HepG2 (cell line): ENCODE data around the gene NKD1. TPM values are rescaled to one million over a fixed set of nuclear protein-coding genes. Genes with fewer than 3 reads are reported as not detected.

Source experiments
- ATAC-seq: fragments of 200-7000 bp; cut with Tn5 transposase; 3 replicates; pipeline ENCODE4 v1.9.1; 2020; ENCODE audit warnings: mild to moderate bottlenecking, moderate library complexity
- BruUV-seq: library from RNA; stranded (reverse); fragments of 400-500 nt; replicated peaks from 2 replicates; lab custom pipeline; 2021; lab: Mats Ljungman, UMichigan
- CTCF ChIA-PET: fragments of 300-600 bp; formaldehyde crosslinking; extraction: SDS; loops from one replicate; lab custom pipeline; 2021; ENCODE audit warnings: low total read pairs, inconsistent platforms, low intra/inter-chr PET ratio; lab: Yijun Ruan, JAX
- POLR2A ChIA-PET: fragments of 350-600 bp; sonication (Branson Sonifier 250); formaldehyde crosslinking; loops from one replicate; lab custom pipeline; 2020; ENCODE audit warnings: antibody characterized with exemption, inconsistent platforms; lab: Yijun Ruan, JAX
- DNase-seq: peaks from one replicate; pipeline ENCODE4 v3.0.0-alpha.2; 2015; ENCODE audit warnings: low spot score
- FAIRE-seq: peaks from 3 replicates; lab custom pipeline; 2011; peaks lifted over from hg19 to GRCh38; lab: Jason Lieb, UNC
- H2AFZ ChIP-seq: one replicate; pipeline ENCODE4 v1.6.1; 2011; ENCODE audit warnings: low read length, inconsistent platforms
- H3K27ac ChIP-seq: fragments of 300-600 bp; 3 replicates; pipeline ENCODE4 v1.8.0; 2011; ENCODE audit warnings: mixed run types, mild to moderate bottlenecking, mixed read lengths, low read length, inconsistent platforms; ENCODE audit not compliant: insufficient read depth; ENCODE audit errors: extremely low read length
- H3K27me3 ChIP-seq, 2 experiments: fragments of 200-600 bp in 1 of 2; 2 replicates in 1 of 2; 3 replicates in 1 of 2; pipeline versions ENCODE4 v1.6.0 to v1.8.0; 2011; ENCODE audit warnings: low read length in 2 of 2, mild to moderate bottlenecking in 2 of 2, moderate library complexity in 2 of 2, inconsistent platforms in 1 of 2; ENCODE audit not compliant: insufficient read depth in 2 of 2, control insufficient read depth in 1 of 2
- H3K36me3 ChIP-seq, 2 experiments: fragments of 200-600 bp in 1 of 2; replicated peaks in 1 of 2; 2 replicates in 1 of 2; 3 replicates in 1 of 2; pipeline versions ENCODE4 v1.5.1 to v1.8.0; 2011; ENCODE audit warnings: low read length in 2 of 2, inconsistent platforms in 1 of 2; ENCODE audit not compliant: insufficient read depth in 2 of 2, control insufficient read depth in 1 of 2
- H3K4me1 ChIP-seq: 2 replicates; pipeline ENCODE4 v1.5.1; 2012; ENCODE audit warnings: low read length, inconsistent platforms; ENCODE audit not compliant: insufficient read depth
- H3K4me2 ChIP-seq: 2 replicates; pipeline ENCODE4 v1.6.0; 2011; ENCODE audit warnings: low read depth, low read length, inconsistent platforms
- H3K4me3 ChIP-seq, 3 experiments: fragments of 200-600 bp in 1 of 3; sonication (generic), shearing (Covaris generic) in 1 of 3; replicated peaks in 1 of 3; 2 replicates each; pipeline ENCODE4 v1.5.1; 2011 to 2016; ENCODE audit warnings: low read length in 3 of 3, inconsistent platforms in 2 of 3, low read depth in 2 of 3, mild to moderate bottlenecking in 2 of 3, control low read depth in 1 of 3, mixed read lengths in 1 of 3; ENCODE audit not compliant: insufficient read depth in 1 of 3
- H3K79me2 ChIP-seq: one replicate; pipeline ENCODE4 v1.6.1; 2011; ENCODE audit warnings: low read length, inconsistent platforms; ENCODE audit not compliant: insufficient read depth
- H3K9ac ChIP-seq: 2 replicates; pipeline ENCODE4 v1.6.0; 2011; ENCODE audit warnings: mild to moderate bottlenecking, low read depth, low read length, inconsistent platforms; ENCODE audit not compliant: insufficient read depth
- H3K9me3 ChIP-seq: 2 replicates; pipeline ENCODE4 v1.5.1; 2012; ENCODE audit warnings: mild to moderate bottlenecking, low read length
- H4K20me1 ChIP-seq: 2 replicates; pipeline ENCODE4 v1.6.0; 2011; ENCODE audit warnings: inconsistent platforms, mild to moderate bottlenecking, low read length, moderate library complexity; ENCODE audit not compliant: insufficient read depth
- HDAC1 ChIP-seq: sonication (generic); formaldehyde crosslinking; IDR thresholded peaks from 2 replicates; pipeline ENCODE4 v1.5.1; 2020; ENCODE audit warnings: mild to moderate bottlenecking, missing genetic modification reagents
- MATR3 ChIP-seq: sonication (generic); formaldehyde crosslinking; IDR thresholded peaks from 2 replicates; pipeline ENCODE4 v1.4.0; 2020; ENCODE audit warnings: missing genetic modification reagents
- POLR2A ChIP-seq, 2 experiments: IDR thresholded peaks; 2 replicates each; pipeline ENCODE4 v1.6.1; 2011; ENCODE audit warnings: low read depth in 2 of 2, low read length in 2 of 2, mild to moderate bottlenecking in 1 of 2, moderate library complexity in 1 of 2; ENCODE audit not compliant: insufficient read depth in 1 of 2
- POLR2AphosphoS5 ChIP-seq: IDR thresholded peaks from 2 replicates; pipeline ENCODE4 v1.6.1; 2012; ENCODE audit warnings: low read depth, low read length
- POLR2G ChIP-seq: fragments of 200-400 bp; formaldehyde crosslinking; IDR thresholded peaks from 2 replicates; pipeline ENCODE4 v1.6.1; 2018; ENCODE audit warnings: mild to moderate bottlenecking, low read depth, low read length, moderate library complexity
- PRPF4 ChIP-seq: fragments of 200-400 bp; formaldehyde crosslinking; IDR thresholded peaks from 2 replicates; pipeline ENCODE4 v1.6.1; 2016; ENCODE audit warnings: low read length, low read depth; ENCODE audit not compliant: poor library complexity, severe bottlenecking
- RBM22 ChIP-seq: fragments of 200-400 bp; formaldehyde crosslinking; optimal IDR thresholded peaks from 2 replicates; pipeline ENCODE3; 2017; ENCODE audit warnings: mild to moderate bottlenecking, low read length, moderate library complexity
- THAP11 ChIP-seq: IDR thresholded peaks from 2 replicates; pipeline ENCODE4 v1.6.1; 2016; ENCODE audit warnings: missing biosample characterization, missing genetic modification reagents
- ZFP41 ChIP-seq: sonication (generic); formaldehyde crosslinking; IDR thresholded peaks from 2 replicates; pipeline ENCODE4 v1.4.0; 2020; ENCODE audit warnings: mild to moderate bottlenecking, missing genetic modification reagents, borderline replicate concordance
- ZNF343 ChIP-seq: sonication (generic); formaldehyde crosslinking; IDR thresholded peaks from 2 replicates; pipeline ENCODE4 v1.4.0; 2020; ENCODE audit warnings: mild to moderate bottlenecking, missing genetic modification reagents
- ZNF674 ChIP-seq: sonication (generic); formaldehyde crosslinking; IDR thresholded peaks from 2 replicates; pipeline ENCODE4 v1.5.0; 2020; ENCODE audit warnings: low read depth, mild to moderate bottlenecking, missing genetic modification reagents
- ZNF724P ChIP-seq: sonication (generic); formaldehyde crosslinking; IDR thresholded peaks from 2 replicates; pipeline ENCODE4 v1.8.0; 2022; ENCODE audit warnings: missing genetic modification reagents, borderline replicate concordance
- WGBS: methylation state at CpG from one replicate; pipeline ENCODE4 v1.1.6; 2017; ENCODE audit warnings: low lambda C conversion rate; 5-methylcytosine and 5-hydroxymethylcytosine counted together
- in situ Hi-C: cut with HindIII; loops from 2 replicates; pipeline ENCODE4 v1.10.0; 2017; ENCODE audit warnings: low pct_unique_long_range_greater_than_20kb; ENCODE audit not compliant: extremely low pct_ligation_motif_present
- intact Hi-C: fragments of 100-400 bp; cut with micrococcal nuclease; formaldehyde crosslinking; loops from one replicate; pipeline ENCODE4 v1.10.0; 2022; ENCODE audit not compliant: unreplicated experiment
- polyA plus RNA-seq, 8 experiments: library from polyadenylated mRNA; depleted of rRNA in 3 of 8; stranded (reverse) in 7 of 8; unstranded in 1 of 8; fragments of >200 nt; fragmentation: Illumina TruSeq in 4 of 8; extraction: Trizol in 4 of 8; gene quantifications; 2 replicates each; pipeline versions ENCODE4 v1.2.1 to v1.2.3, GENCODE V29; 2011 to 2016; ENCODE audit warnings: low read depth in 4 of 8, missing spikeins in 1 of 8, mixed read lengths in 1 of 8; ENCODE audit not compliant: insufficient read depth in 1 of 8
- total RNA-seq, 5 experiments: library from RNA; depleted of rRNA; stranded (reverse); fragments of >200 nt; fragmentation: Illumina TruSeq; extraction: Trizol; gene quantifications; 2 replicates each; pipeline ENCODE4 v1.2.3, GENCODE V29; 2016; ENCODE audit warnings: low read depth in 1 of 5
- TF ChIP-seq, protein P1 (sequence below): IDR thresholded peaks from 2 replicates; pipeline ENCODE4 v1.6.1; 2016; ENCODE audit warnings: missing compliant biosample characterization, missing genetic modification reagents, borderline replicate concordance
- TF ChIP-seq, protein P2 (sequence below): sonication (generic); formaldehyde crosslinking; IDR thresholded peaks from 2 replicates; pipeline ENCODE4 v1.4.0; 2020; ENCODE audit warnings: missing genetic modification reagents
- TF ChIP-seq, protein P3 (sequence below): IDR thresholded peaks from 2 replicates; pipeline ENCODE4 v1.6.1; 2012; ENCODE audit warnings: low read depth, low read length, improper control_type of control experiment

Gene NKD1
- total and polyA plus RNA-seq, 2 of the 13 experiments (the other 11 are each of a cell fraction or from before 2014, with no cell fraction given) = 70.4 to 121 TPM

DNA sequence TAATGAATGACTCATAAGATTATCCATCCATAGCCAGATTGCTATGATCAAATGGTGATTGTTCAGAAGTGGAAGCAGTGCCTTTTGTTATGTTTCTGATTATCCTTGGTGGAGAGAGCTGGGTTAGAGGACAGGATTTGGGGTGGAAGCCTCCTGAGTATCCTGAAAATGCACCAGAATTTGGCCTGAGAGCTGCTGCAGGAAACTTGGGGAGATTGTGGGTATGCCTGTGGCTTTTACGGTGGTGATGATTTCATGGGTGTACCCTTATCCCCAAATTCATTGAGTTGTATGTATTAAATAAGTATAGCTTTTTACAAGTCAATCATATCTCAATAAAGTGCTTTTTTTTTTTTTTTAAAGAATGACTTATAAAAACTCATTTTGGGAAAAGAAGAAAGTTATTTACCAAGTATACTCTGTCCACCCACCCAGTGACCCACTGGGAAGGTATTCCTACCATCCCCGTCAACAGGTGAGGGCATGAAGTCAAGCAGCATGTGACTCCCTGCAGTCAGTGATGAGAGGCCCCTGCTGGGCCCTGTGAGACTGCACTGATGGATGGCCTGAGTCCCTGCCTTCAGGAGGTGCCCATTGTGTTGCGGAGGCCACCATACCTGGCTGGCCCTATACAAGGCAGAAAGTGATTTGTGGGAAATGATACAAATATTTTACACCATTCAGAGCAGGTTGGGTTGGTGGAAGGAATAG, 28.4 kb downstream of the NKD1 start (continued):
- TF ChIP-seq POLR2G = peak; percentile 27; the same call in 1 of the 2 replicates
- no peak for TF ChIP-seq HDAC1 (CRISPR knock-in tag)
- TF ChIP-seq ZNF343 (CRISPR knock-in tag) = no peak
- TF ChIP-seq, protein P1, sequence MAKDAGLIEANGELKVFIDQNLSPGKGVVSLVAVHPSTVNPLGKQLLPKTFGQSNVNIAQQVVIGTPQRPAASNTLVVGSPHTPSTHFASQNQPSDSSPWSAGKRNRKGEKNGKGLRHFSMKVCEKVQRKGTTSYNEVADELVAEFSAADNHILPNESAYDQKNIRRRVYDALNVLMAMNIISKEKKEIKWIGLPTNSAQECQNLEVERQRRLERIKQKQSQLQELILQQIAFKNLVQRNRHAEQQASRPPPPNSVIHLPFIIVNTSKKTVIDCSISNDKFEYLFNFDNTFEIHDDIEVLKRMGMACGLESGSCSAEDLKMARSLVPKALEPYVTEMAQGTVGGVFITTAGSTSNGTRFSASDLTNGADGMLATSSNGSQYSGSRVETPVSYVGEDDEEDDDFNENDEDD = no peak

DNA sequence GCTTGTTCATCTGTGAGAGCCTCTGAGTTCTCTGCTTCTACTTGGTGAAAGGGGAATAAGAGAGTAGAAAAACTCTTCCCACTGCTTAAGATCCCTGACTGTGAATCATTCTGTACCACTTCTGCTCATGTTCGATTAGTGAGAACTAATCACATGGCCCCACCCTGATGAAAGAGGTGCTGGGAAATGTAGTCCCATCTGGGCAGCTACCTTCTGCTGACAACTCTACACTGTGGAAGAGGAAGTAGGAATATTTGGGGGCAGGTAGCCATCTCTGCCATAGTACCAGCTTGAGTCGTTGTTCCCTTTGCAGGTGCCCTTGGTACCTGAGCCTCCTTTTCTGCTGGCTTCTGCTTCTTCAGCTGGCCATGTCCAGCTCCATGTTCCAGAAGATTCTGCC, 29.9 kb downstream of the NKD1 start:
- peaks cover 67 to 96% of the 10 kb centered on the region in 2 experiments for H3K36me3 ChIP-seq
- H3K27me3 ChIP-seq = no peaks in the 10 kb centered on the region
- H3K79me2 ChIP-seq = peaks cover 95% of the 10 kb centered on the region
- H3K4me1 ChIP-seq = peaks cover 72% of the 10 kb centered on the region
- H3K4me2 ChIP-seq = no peak overlapping the region
- no peak overlapping the region for H2AFZ ChIP-seq
- ChIA-PET CTCF (no interaction called here), POLR2A (no interaction called here)
- FAIRE-seq (no peak), ATAC-seq (no peak), DNase-seq (no peak)
- H3K9ac ChIP-seq = no peak overlapping the region
- H4K20me1 ChIP-seq = peaks cover 97% of the 10 kb centered on the region
- H3K4me3 ChIP-seq = no peak overlapping the region
- TF ChIP-seq POLR2AphosphoS5 (peak; percentile 45), PRPF4 (no peak), POLR2A (IDR thresholded peaks at IDR 0.05; ENCODE audit: insufficient read depth in 1 of 2, low read depth in 2 of 2, low read length in 2 of 2) (peak in 1 of 2 experiments; percentile 21; a peak in 1 of 4 replicates), MATR3 (CRISPR knock-in tag) (no peak), THAP11 (peak; percentile 62), ZNF674 (CRISPR knock-in tag) (no peak), RBM22 (peak; percentile 94), ZFP41 (CRISPR knock-in tag) (no peak), ZNF724P (CRISPR knock-in tag) (no peak)
- TF ChIP-seq, protein P2, sequence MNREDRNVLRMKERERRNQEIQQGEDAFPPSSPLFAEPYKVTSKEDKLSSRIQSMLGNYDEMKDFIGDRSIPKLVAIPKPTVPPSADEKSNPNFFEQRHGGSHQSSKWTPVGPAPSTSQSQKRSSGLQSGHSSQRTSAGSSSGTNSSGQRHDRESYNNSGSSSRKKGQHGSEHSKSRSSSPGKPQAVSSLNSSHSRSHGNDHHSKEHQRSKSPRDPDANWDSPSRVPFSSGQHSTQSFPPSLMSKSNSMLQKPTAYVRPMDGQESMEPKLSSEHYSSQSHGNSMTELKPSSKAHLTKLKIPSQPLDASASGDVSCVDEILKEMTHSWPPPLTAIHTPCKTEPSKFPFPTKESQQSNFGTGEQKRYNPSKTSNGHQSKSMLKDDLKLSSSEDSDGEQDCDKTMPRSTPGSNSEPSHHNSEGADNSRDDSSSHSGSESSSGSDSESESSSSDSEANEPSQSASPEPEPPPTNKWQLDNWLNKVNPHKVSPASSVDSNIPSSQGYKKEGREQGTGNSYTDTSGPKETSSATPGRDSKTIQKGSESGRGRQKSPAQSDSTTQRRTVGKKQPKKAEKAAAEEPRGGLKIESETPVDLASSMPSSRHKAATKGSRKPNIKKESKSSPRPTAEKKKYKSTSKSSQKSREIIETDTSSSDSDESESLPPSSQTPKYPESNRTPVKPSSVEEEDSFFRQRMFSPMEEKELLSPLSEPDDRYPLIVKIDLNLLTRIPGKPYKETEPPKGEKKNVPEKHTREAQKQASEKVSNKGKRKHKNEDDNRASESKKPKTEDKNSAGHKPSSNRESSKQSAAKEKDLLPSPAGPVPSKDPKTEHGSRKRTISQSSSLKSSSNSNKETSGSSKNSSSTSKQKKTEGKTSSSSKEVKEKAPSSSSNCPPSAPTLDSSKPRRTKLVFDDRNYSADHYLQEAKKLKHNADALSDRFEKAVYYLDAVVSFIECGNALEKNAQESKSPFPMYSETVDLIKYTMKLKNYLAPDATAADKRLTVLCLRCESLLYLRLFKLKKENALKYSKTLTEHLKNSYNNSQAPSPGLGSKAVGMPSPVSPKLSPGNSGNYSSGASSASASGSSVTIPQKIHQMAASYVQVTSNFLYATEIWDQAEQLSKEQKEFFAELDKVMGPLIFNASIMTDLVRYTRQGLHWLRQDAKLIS (CRISPR knock-in tag) = 0 out of 2 replicates have a peak, but pooled peaks have one; percentile 13
- TF ChIP-seq, protein P3, sequence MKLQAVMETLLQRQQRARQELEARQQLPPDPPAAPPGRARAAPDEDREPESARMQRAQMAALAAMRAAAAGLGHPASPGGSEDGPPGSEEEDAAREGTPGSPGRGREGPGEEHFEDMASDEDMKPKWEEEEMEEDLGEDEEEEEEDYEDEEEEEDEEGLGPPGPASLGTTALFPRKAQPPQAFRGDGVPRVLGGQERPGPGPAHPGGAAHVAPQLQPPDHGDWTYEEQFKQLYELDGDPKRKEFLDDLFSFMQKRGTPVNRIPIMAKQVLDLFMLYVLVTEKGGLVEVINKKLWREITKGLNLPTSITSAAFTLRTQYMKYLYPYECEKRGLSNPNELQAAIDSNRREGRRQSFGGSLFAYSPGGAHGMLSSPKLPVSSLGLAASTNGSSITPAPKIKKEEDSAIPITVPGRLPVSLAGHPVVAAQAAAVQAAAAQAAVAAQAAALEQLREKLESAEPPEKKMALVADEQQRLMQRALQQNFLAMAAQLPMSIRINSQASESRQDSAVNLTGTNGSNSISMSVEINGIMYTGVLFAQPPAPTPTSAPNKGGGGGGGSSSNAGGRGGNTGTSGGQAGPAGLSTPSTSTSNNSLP = no peak
- in situ Hi-C loops (no loop called here), intact Hi-C loops (no loop called here)
- H3K9me3 ChIP-seq = no peaks in the 10 kb centered on the region
- BruUV-seq = no TSS peak
- WGBS = 94% methylated on average over 2 of the region's 2 CpGs
- H3K27ac ChIP-seq = no peak overlapping the region
